ENCODE data around the gene RNF180.

DNA sequence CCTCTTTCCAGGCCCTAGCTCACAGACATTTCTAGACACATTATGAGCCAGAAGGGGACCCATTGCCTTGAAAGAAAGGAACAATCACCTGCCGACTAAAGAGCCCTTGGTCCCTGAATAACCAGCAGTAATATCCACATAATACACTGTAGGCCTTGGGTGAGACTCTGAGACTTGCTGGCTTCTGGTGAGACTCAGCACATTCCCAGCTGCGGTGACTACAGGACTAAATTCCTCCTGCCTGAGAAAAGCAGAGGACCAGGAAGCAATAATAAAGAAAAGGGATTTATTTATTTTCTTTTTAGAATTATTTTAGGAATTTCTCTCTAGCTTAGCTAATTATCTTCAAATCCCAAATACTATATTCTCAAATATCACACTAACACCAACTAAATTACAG lies 252.4 kb downstream of the RNF180 start:
- TF ChIP-seq, protein P1, sequence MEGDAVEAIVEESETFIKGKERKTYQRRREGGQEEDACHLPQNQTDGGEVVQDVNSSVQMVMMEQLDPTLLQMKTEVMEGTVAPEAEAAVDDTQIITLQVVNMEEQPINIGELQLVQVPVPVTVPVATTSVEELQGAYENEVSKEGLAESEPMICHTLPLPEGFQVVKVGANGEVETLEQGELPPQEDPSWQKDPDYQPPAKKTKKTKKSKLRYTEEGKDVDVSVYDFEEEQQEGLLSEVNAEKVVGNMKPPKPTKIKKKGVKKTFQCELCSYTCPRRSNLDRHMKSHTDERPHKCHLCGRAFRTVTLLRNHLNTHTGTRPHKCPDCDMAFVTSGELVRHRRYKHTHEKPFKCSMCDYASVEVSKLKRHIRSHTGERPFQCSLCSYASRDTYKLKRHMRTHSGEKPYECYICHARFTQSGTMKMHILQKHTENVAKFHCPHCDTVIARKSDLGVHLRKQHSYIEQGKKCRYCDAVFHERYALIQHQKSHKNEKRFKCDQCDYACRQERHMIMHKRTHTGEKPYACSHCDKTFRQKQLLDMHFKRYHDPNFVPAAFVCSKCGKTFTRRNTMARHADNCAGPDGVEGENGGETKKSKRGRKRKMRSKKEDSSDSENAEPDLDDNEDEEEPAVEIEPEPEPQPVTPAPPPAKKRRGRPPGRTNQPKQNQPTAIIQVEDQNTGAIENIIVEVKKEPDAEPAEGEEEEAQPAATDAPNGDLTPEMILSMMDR (conservative IDR thresholded peaks at IDR 0.05; ENCODE audit: low read length), result no peak
- TF ChIP-seq EZH2phosphoT487 (IDR thresholded peaks at IDR 0.05; ENCODE audit: borderline replicate concordance), result no peak

All from Loucy (cell line).